HG02610 (cell line): ENCODE measurements around the gene PRCC.
"Not testable (repeated sequence)": the region's sequence is repeated elsewhere in the genome, so short reads cannot be mapped to it uniquely, and the experiment has no call there.

ENCODE experiments used
- ATAC-seq: cut with Tn5 transposase; IDR thresholded peaks from one replicate; pipeline ENCODE4 v1.9.1; 2021; ENCODE audit warnings: mild to moderate bottlenecking, moderate library complexity; ENCODE audit not compliant: unreplicated experiment

PRCC gene

GRCh38 chr1:156744786-156745419 is 22.4 kb upstream of the PRCC start:
- no peak for ATAC-seq

GRCh38 chr1:156745881-156746280 is 21.5 kb upstream of the PRCC start:
- no peak for ATAC-seq

- no peak for ATAC-seq
Measured at GRCh38 chr1:156746406-156746727, 21.0 kb upstream of the PRCC start.

- no peak for ATAC-seq
Measured at GRCh38 chr1:156746728-156747631, 20.4 kb upstream of the PRCC start.

- no peak for ATAC-seq
Measured at GRCh38 chr1:156747742-156748669, 19.3 kb upstream of the PRCC start.

- no peak for ATAC-seq
Measured at GRCh38 chr1:156748670-156749418, 18.5 kb upstream of the PRCC start.

- ATAC-seq = no peak
Measured at GRCh38 chr1:156749419-156750118, 17.8 kb upstream of the PRCC start.

- no peak for ATAC-seq
Measured at GRCh38 chr1:156750191-156750672, 17.1 kb upstream of the PRCC start.

GRCh38 chr1:156750711-156751450 is 16.5 kb upstream of the PRCC start:
- peak; percentile 12 for ATAC-seq

GRCh38 chr1:156751451-156751756 is 15.9 kb upstream of the PRCC start, which contains the start of gene HDGF:
TSS of gene HDGF (minus strand) at chr1:156751675. CDS start at chr1:156751429, 246 bp downstream.
- ATAC-seq = no peak

- ATAC-seq = peak; percentile 55
Measured at GRCh38 chr1:156751757-156752481, 15.4 kb upstream of the PRCC start.

- ATAC-seq = no peak
Measured at GRCh38 chr1:156752843-156753482, 14.4 kb upstream of the PRCC start.

GRCh38 chr1:156754219-156754618 is 13.1 kb upstream of the PRCC start:
- no peak for ATAC-seq

- no peak for ATAC-seq
Measured at GRCh38 chr1:156755527-156755950, 11.8 kb upstream of the PRCC start.

GRCh38 chr1:156756355-156756754 is 11.0 kb upstream of the PRCC start:
- ATAC-seq = no peak

GRCh38 chr1:156757572-156758253 is 9.6 kb upstream of the PRCC start:
- not testable (repeated sequence) for ATAC-seq

- ATAC-seq = no peak
Measured at GRCh38 chr1:156760092-156760795, 7.1 kb upstream of the PRCC start.
